Measurements from ENCODE around the gene CREBBP.

CREBBP gene

DNA sequence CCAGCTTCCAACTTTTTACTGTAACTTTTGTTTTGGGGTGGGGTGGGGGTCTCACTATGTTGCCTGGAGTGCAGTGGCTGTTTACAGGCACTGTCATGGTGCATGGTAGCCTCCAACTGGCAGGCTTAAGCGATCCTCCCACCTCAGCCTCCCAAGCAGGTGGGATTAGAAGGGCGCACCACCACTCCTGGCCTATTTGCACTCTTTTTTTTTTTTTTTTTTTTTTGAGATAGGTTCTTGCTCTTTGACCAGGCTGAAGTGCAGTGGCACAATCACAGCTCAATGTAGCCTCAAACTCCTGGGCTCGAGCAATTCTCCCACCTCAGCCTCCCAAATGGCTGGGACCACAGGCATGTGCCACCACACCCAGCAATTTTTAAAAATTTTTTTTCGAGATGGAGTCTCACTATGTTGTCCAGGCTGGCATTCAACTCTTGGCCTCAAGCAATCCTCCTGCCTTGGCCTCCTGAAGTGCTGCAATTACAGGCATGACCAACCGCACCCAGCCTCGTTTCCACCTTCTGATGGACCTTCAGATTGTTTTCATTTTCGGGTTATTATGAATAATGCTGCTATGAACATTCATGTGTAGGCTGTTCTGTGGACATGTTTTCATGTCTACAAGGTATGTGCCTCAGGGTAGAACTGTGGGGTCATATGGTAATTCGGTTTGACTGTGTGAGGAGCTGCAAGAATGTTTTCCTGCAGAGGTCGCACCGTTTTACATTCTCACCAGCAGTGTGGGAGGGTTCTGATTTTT, 174.1 kb downstream of the CREBBP start:
- DNase-seq: no peak

DNA sequence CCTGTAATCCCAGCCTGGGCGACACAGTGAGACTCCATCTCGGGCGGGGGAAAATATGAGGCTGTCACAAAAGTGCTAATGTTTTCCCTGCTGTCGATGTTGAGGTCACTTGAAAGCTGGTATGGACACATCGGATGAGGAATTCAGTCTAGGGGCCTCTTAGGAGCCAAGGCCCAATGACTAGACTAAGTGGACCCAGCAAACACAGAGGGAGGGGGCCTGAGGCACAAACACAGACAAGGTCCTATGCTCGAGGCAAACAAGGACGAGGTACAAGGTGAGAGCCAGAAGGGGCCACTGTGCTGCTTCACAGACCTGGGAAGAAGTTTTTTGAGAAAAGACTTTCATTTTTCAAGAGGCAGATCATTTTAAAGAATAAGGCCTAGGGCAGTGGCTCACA, 178.4 kb downstream of the CREBBP start:
- no peak for DNase-seq

DNA sequence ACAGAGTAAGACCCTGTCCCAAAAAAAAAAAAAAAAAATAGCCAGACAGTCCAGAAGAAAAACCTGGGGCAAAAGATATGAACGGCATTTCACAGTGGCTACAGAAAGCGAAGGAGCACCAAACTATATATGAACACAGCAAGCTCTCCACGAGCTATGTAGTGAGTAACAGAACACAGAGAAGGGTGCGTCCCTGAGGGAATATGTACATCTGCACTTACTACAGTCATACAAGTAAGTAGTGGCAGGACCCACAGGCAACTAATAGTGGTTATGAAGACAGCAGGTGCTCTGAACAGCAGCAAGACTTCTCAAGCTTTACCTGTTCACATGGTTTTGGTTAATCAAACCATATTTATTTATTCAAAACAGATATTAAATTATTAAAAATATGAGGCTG, 179.0 kb downstream of the CREBBP start:
- no peak for DNase-seq

DNA sequence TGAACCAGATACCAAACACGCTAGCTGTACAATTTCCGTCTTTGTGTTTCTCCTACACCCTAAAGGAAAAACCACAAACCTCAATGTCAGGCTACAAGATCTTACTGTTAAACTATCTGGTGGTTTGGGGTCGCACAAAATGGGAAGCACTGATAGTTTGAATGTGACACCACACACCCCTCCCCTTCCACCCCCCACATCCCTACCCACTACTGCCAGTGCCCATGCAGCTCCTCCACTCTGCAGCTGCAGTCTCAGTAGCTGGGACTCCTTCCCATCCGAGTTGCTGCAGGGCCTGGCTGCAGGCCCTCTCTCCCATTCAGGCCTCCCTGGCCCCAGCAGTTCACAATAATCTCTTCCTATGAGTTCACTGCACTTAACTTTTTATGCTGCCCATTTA, 181.6 kb downstream of the CREBBP start:
- no peak for DNase-seq

DNA sequence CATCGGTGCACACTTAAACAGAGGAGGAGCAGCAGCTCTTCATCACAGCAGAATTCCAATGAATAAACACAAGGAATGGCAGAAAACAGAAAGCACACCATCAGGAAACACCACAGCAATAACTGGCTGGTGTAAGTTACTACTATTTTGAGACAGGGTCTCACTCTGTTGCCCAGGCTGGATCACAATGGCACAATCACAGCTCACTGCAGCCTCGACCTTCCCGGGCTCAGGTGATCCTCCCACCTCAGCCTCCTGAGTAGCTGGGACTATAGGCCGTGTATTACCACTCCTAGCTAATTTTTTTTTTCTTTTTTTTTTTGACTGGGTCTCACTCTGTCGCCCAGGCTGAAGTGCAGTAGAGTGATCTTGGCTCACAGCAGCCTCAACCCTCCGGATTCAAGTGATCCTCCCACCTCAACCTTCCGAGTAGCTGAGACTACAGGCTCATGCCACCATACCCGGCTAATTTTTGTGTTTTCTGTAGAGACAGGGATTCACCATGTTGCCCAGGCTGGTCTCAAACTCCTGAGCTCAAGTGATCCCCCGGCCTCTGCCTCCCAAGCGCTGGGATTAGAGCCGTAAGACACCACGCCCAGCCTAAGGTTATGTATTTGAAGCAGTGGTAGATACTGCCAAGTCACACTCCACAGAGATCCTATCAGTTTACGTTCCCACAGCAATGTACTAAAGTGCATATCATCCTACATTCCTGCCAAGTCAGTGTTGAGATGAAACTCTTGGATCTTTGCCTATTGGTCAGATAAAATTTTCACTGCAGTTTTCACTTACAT, 183.9 kb downstream of the CREBBP start:
- no peak for DNase-seq

DNA sequence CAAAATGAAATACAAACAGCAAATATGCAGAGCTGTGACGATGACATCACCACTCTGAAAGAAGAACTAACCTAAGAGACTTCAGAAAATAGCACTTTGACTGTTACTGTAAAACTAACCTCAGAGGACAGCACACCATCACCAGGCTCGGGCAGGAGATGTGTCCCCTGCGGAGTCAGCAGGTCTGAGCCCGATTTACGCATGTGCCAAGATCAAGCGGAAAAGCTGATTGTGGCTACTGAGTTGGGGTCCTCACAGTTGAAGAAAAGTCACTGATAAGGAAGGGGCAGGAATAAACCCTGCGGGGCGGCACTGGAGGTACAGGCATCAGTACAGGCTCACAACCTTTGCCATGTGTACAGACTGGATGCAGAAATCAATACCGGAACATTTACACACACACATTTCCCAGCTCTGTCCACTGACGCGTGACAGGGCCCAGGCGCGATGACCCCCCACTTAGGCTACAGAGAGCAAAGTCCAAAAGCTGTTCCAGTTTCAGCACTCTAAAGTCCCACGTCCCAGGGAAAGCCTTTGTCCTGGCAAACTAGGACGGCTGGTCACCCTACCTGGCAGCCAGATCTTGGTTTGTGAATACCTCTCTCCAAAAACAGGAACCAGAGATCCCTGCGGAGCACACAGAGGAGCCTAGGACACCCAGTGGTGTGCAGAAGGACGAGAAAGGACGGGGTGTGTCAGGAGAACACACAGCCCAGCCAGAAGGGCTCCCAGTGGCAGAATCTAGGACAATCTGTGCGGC, 184.7 kb downstream of the CREBBP start:
- no peak for DNase-seq

DNA sequence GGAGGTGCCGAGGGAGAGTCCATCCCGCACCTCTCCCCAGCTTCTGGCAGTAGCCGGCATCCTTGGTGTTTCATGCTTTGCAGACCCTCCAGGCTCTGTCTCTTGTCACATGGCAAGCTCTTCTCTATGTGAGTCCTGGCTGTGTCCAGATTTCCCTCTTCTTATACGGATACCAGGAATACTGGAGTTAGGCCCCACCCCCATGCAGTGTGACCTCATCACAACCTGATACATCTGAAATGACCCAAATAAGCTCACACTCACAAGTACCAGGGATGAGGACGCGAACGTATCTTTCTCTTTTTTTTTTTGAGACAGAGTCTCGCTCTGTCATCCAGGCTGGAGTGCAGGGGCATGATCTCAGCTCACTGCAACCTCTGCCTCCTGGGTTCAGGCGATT, 186.5 kb downstream of the CREBBP start:
- DNase-seq: no peak

DNA sequence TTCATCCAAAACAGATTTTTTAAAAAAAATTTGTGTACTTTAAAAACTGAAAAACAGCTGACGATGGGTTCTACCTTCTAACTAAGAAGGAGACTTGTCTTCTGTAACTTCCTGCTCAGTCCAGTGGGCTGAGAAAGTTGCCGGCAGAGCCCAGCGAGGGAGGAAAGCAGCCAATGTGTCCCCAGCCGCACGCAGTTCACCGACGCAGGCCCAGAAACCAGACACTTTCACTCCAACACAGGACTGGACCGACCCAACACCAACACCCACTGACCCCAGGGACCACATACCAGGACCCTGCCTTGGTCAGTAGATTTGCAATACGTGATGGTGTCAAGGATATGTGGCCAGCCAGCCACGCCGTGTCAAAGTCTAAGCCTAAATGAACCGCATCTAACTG, 188.8 kb downstream of the CREBBP start:
- DNase-seq: no peak

DNA sequence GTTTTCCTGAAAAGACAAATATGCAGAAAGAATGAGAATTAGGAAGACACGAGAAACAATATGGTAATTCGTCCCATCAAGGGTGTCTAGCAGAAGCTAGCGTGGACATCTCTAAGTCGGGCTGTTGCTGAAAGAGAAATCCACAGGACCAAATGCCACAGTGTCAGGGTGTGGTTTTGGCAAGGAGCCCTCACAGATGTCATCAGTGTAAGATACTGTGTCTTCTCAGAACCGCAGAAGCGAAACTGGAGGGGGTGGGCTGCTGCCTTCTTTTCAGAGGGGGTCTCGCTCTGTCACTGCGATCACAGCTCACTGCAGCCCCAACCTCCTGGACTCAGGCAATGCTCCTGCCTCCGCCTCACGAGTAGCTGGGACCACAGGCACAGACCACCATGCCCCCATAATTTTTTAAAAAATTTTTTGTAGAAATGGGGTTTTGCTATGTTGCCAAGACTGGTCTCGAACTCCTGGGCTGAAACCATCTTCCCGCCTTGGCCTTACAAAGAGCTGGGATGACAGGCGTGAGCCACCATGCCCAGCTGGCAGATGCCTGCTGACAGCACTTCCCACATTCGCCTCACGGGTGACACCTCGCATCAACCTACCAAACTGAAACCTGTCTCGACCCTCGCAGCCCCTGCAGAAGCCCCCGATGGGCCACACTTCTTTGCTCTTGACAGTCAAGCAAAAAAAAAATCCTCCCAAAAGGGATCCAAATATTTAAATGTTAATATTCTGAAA, 189.4 kb downstream of the CREBBP start:
- DNase-seq: no peak

DNA sequence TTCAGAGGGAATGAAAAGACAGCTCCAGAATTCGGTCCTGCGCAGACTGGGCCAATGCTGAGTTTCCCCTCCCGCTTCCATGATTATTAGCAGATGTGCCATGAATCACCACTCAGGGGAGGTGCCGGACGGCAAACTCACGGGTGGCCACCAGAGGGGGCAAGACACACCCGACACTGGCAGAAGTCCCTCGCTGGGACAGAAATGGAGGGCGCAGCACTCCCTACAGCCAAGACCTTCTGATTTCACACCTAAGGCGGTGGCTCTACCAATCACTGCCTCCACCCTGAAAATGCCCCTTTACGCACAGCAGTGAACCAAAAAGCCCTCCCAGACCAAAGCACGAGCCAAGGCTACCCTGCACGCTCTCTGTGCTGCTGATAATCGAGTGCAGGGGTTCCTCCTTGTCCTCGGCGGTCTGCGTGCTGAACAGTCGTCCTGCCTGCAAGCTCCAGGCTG, 190.0 kb downstream of the CREBBP start:
- peak; percentile 73 for DNase-seq

DNA sequence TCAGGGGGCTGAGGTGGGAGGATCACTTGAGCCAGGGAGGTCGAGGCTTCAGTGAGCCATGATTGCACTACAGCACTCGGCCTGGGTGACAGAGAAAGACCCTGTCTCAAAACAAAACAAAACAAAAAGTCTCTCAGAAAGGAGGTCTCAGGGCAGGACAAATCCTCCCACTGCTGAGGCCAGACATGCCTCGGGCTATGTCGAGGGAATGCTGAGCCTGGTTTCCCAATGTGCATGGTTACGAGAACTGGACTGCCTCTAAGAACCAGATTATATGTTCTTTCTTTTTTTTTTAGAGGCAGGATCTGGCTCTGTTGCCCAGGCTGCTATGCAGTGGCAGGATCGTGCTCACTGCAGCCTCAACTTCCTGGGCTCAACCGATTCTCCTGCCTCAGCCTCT, 190.8 kb downstream of the CREBBP start:
- DNase-seq: no peak

DNA sequence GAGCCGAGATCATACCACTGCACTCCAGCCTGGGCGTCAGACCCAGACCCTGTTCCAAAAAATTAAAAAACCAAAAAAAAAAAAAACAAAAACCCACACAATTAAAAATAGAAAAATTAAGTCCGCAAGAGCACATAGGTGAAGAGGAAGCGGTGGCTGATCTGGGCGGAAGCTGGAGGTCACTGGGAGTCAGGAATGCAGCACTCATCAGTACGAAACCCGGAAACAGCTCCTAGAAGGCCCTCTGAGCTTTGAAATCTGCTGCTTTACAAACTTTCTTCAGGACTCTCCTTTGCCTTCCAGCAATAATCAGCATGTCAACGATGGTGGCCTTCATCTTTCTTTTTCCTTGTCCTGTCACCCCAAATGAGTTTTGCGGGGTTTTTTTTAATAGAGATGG, 192.7 kb downstream of the CREBBP start:
- no peak for DNase-seq

DNA sequence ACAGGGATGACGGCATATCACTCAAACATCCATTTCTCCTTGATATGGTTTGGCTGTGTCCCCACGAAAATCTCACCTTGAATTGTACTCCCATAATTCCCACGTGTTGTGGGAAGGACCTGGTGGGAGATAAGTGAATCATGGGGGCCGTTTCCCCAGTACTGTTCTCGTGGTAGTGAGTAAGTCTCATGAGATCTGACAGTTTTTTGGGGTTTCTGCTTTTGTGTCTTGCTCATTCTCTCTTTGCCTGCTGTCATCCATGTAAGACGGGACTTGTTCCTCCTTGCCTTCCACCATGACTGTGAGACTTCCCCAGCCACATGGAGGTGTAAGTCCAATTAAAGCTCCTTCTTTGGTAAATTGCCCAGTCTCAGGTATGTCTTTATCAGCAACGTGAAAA, 193.5 kb downstream of the CREBBP start:
- no peak for DNase-seq

DNA sequence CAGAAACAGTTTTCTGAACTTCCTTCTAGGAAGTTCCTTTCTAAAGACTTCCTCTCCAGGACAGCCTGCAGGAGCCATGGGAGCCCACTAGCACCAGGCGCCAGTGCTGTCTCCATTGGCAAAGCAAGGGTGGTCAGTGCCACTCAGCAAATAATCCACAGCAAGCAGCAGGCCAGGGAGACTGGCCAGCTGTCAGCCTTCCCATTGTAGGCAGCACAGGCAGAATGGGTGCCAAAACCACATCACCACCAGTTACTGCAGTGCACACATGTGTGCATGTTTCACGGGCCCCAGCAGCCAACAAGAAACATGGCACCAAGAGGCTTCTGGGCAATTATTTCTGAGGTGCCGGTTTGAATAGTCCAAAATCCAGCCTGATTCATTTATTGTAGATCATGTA, 199.3 kb downstream of the CREBBP start:
- DNase-seq: no peak

DNA sequence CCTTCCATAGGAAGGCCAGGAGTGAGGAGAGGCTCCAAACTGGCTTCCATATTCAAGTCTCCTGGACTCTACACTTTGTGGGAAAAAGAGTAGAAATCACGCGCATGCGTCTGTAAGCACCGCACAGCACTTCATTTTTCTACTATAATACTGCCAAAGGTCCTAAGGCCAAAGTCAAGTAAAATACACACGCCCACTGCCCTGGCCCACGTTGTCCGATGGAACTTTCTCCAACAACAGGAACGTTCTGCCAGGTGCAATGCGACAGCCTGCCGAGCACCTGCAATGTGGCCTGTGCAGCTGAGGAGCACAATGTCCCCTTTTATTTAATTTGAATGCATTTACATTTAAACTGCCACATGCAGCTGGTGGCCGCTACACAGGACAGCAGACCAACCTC, 202.5 kb downstream of the CREBBP start:
- no peak for DNase-seq

DNA sequence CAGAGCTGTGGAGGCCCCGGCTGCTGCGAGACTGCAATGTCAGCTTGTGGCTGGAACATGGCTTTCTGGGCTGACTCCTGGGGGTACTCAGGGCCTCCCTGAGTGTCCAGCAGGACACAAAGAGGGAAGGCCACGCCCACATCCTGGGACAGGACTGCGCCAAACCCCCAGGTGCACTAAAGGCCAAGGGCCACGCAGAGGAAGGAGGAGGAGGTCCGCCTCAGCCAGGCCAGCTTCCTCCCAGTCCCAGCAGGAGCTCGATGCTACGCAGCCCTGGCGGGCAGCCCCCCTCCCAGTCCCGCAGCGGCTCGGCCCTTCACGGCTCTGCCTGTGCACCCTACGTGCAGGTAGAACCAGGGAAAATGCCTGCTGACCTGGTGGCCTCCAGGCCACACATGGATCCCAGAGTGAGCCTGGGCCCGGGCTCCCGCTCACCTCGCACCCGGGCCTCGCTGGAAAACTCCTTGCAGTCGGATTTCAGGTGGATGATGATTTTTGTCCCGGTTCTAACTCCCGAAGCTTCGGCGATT, 204.8 kb downstream of the CREBBP start:
- no peak for DNase-seq

Measured in T-helper 9 cell (primary cell).